HK-2 (cell line): ENCODE results near the gene PLG.
A peak's percentile ranks its signal among the peaks of the same experiment; 100 is the strongest.
"Not testable (repeated sequence)": the region's sequence is repeated elsewhere in the genome, so short reads cannot be mapped to it uniquely, and the experiment has no call there.

ENCODE experiments used
- DNase-seq: peaks from one replicate; pipeline ENCODE4 v3.0.0-alpha.2; 2018; ENCODE audit not compliant: unreplicated experiment

The PLG gene

GRCh38 chr6:160704688-160705087 is 2.6 kb downstream of the PLG start:
- DNase-seq, result not testable (repeated sequence)

GRCh38 chr6:160708993-160709392 is 6.9 kb downstream of the PLG start:
- DNase-seq, result not testable (repeated sequence)

GRCh38 chr6:160714731-160715316 is 12.8 kb downstream of the PLG start:
- DNase-seq, result no peak

GRCh38 chr6:160730911-160731310 is 28.9 kb downstream of the PLG start:
- DNase-seq, result no peak

- DNase-seq, result peak; percentile 32
Measured at GRCh38 chr6:160733050-160733646, 31.1 kb downstream of the PLG start.

- no peak for DNase-seq
Measured at GRCh38 chr6:160734627-160735026, 32.6 kb downstream of the PLG start.

- no peak for DNase-seq
Measured at GRCh38 chr6:160735523-160735922, 33.5 kb downstream of the PLG start.

- DNase-seq, result no peak
Measured at GRCh38 chr6:160737934-160738333, 35.9 kb downstream of the PLG start.

GRCh38 chr6:160739955-160740354 is 37.9 kb downstream of the PLG start:
- no peak for DNase-seq

- not testable (repeated sequence) for DNase-seq
Measured at GRCh38 chr6:160741012-160741411, 39.0 kb downstream of the PLG start.

- DNase-seq, result no peak
Measured at GRCh38 chr6:160742090-160742489, 40.0 kb downstream of the PLG start.

- DNase-seq, result no peak
Measured at GRCh38 chr6:160750276-160750689, 48.2 kb downstream of the PLG start.

- not testable (repeated sequence) for DNase-seq
Measured at GRCh38 chr6:160753211-160753610, 51.2 kb downstream of the PLG start.

GRCh38 chr6:160755165-160755564 is 53.1 kb downstream of the PLG start:
- no peak for DNase-seq

GRCh38 chr6:160756021-160756420 is 54.0 kb downstream of the PLG start:
- no peak for DNase-seq

- DNase-seq, result no peak
Measured at GRCh38 chr6:160756871-160757270, 54.8 kb downstream of the PLG start.

- no peak for DNase-seq
Measured at GRCh38 chr6:160764847-160765246, 62.8 kb downstream of the PLG start.

- DNase-seq, result no peak
Measured at GRCh38 chr6:160765412-160765811, 63.4 kb downstream of the PLG start.

- DNase-seq, result no peak
Measured at GRCh38 chr6:160766657-160766988, 64.6 kb downstream of the PLG start.

GRCh38 chr6:160766989-160767646 is 65.1 kb downstream of the PLG start:
- peak; percentile 77 for DNase-seq

- DNase-seq, result no peak
Measured at GRCh38 chr6:160767647-160768019, 65.6 kb downstream of the PLG start.

- no peak for DNase-seq
Measured at GRCh38 chr6:160768101-160768500, 66.1 kb downstream of the PLG start.

- DNase-seq, result no peak
Measured at GRCh38 chr6:160774399-160774798, 72.4 kb downstream of the PLG start.
